ENCODE measurements around the gene OR52A5. TPM values are rescaled to one million over a fixed set of nuclear protein-coding genes. Genes with fewer than 3 reads are reported as not detected.

OR52A5 gene
- total and polyA plus RNA-seq, 2 of the 13 experiments (the other 11 are each of a cell fraction or from before 2014, with no cell fraction given) = not detected

DNA sequence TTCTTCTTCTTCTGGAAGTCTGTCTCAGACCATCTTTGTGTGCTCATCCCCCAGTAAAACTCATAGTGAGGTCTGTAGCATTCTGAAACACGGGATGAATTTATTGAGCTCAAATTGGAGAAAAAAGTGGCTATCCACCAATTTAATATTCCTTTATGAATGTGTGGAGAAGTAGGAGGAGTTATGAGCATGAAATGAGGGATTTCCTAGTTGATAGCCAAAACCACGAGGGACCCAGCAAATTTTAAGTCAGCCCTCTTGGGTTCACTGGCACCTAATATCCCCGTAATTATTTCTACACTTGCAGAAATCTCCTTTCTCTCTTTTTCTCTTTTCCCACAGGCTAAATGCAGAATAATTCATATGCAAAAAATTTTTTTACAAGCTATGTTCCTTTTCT is 16.5 kb upstream of the OR52A5 start, which contains the start of gene OR52A1 (continued):
- TF ChIP-seq KDM3A (CRISPR knock-in tag; IDR thresholded peaks at IDR 0.05; ENCODE audit: low read depth) (no peak), ZNF557 (CRISPR knock-in tag; IDR thresholded peaks at IDR 0.05) (no peak), AFF4 (CRISPR knock-in tag; IDR thresholded peaks at IDR 0.05) (no peak)

DNA sequence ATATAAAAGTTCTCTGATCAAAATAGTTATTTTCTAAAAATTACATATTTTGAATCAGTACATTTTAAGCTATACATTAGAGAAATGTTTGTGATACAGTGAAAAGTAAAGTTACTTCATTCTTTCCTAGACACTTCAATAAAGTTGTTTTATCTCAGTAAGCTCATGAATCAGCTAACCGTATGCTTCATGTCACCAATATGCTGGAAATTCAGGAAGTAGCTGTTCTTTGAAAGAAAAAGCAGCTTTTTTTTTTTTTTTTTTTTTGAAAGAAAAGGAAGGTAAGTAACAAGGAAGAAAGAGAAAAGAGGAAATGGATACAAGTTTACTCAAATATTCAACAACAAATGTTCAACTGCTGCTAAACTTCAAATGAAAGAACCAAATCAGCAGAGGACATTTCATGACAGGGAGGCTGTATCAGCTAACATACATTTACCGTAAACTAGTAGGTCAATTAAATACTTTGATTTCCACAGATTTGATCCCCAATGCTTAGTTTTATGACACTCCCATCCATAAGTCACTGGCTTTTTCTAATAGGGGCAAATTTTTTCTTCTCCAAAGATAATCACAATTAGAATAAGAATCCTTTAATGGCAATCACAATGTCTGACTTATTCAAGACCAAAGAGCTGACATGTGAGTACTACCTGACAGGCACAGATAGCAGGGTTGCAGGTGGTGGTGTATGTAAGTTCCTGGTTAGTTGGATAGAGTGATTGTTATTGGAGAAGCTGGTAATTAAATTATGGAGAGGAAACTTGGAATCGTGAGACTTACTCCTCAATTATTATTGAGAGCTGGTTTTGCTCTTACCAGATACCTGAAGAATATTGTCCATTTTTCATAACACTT is 15.6 kb upstream of the OR52A5 start:
- no peaks in the 10 kb centered on the region for H4K20me1 ChIP-seq (ENCODE audit: insufficient read depth, low read length)
- in situ Hi-C loops (cut with HindIII; ENCODE audit: extremely low pct_ligation_motif_present, low pct_unique_long_range_greater_than_20kb) = no loop called here
- no peak for DNase-seq (ENCODE audit: low spot score)
- no peaks in the 10 kb centered on the region; a peak in 1 of 5 replicates for H3K27me3 ChIP-seq (ENCODE audit: control insufficient read depth in 1 of 2, insufficient read depth in 2 of 2, low read length in 2 of 2)
- H3K36me3 ChIP-seq (replicated peaks in 1 of 2; ENCODE audit: control insufficient read depth in 1 of 2, insufficient read depth in 2 of 2, low read length in 2 of 2) = no peaks in the 10 kb centered on the region
- no peak for FAIRE-seq
- BruUV-seq (replicated peaks) = no TSS peak
- H3K27ac ChIP-seq (ENCODE audit: extremely low read length, insufficient read depth, low read length) = no peak overlapping the region
- no peaks in the 10 kb centered on the region for H3K4me1 ChIP-seq (ENCODE audit: insufficient read depth, low read length)
- no peaks in the 10 kb centered on the region for H3K9me3 ChIP-seq (ENCODE audit: low read length)
- H3K9ac ChIP-seq (ENCODE audit: insufficient read depth, low read depth, low read length) = no peak overlapping the region
- H3K4me2 ChIP-seq (ENCODE audit: low read depth, low read length) = no peak overlapping the region
- intact Hi-C loops (cut with micrococcal nuclease; ENCODE audit: unreplicated experiment) = no loop called here
- no peak for ATAC-seq
- POLR2A ChIA-PET = no interaction called here
- CTCF ChIA-PET (ENCODE audit: low intra/inter-chr PET ratio, low total read pairs) = no interaction called here
- H2AFZ ChIP-seq (ENCODE audit: low read length) = no peak overlapping the region
- H3K4me3 ChIP-seq (replicated peaks in 1 of 3; ENCODE audit: insufficient read depth in 1 of 3, low read depth in 2 of 3, low read length in 3 of 3) = no peak overlapping the region
- WGBS (ENCODE audit: low lambda C conversion rate) = 3% methylated on average over 3 of the region's 3 CpGs
- no peaks in the 10 kb centered on the region for H3K79me2 ChIP-seq (ENCODE audit: insufficient read depth, low read length)
- TF ChIP-seq NR0B2 (CRISPR knock-in tag; IDR thresholded peaks at IDR 0.05) = no peak
- TF ChIP-seq, protein P1, sequence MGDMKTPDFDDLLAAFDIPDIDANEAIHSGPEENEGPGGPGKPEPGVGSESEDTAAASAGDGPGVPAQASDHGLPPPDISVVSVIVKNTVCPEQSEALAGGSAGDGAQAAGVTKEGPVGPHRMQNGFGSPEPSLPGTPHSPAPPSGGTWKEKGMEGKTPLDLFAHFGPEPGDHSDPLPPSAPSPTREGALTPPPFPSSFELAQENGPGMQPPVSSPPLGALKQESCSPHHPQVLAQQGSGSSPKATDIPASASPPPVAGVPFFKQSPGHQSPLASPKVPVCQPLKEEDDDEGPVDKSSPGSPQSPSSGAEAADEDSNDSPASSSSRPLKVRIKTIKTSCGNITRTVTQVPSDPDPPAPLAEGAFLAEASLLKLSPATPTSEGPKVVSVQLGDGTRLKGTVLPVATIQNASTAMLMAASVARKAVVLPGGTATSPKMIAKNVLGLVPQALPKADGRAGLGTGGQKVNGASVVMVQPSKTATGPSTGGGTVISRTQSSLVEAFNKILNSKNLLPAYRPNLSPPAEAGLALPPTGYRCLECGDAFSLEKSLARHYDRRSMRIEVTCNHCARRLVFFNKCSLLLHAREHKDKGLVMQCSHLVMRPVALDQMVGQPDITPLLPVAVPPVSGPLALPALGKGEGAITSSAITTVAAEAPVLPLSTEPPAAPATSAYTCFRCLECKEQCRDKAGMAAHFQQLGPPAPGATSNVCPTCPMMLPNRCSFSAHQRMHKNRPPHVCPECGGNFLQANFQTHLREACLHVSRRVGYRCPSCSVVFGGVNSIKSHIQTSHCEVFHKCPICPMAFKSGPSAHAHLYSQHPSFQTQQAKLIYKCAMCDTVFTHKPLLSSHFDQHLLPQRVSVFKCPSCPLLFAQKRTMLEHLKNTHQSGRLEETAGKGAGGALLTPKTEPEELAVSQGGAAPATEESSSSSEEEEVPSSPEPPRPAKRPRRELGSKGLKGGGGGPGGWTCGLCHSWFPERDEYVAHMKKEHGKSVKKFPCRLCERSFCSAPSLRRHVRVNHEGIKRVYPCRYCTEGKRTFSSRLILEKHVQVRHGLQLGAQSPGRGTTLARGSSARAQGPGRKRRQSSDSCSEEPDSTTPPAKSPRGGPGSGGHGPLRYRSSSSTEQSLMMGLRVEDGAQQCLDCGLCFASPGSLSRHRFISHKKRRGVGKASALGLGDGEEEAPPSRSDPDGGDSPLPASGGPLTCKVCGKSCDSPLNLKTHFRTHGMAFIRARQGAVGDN (CRISPR knock-in tag; IDR thresholded peaks at IDR 0.05) = no peak
- TF ChIP-seq ZNF660 (CRISPR knock-in tag; IDR thresholded peaks at IDR 0.05; ENCODE audit: borderline replicate concordance, low read depth) = no peak
- no peak for TF ChIP-seq ZNF18 (CRISPR knock-in tag; IDR thresholded peaks at IDR 0.05; ENCODE audit: insufficient replicate concordance)
- TF ChIP-seq NFIB (CRISPR knock-in tag; IDR thresholded peaks at IDR 0.05; ENCODE audit: borderline replicate concordance) = no peak
- TF ChIP-seq TEF (CRISPR knock-in tag; IDR thresholded peaks at IDR 0.05) = no peak
- TF ChIP-seq DMAP1 (CRISPR knock-in tag; IDR thresholded peaks at IDR 0.05) = no peak
